ENCODE data around the gene CFAP46. TPM values are rescaled to one million over a fixed set of nuclear protein-coding genes. Genes with fewer than 3 reads are reported as not detected.

Gene CFAP46
- polyA plus RNA-seq, 1 of the 3 experiments (the other 2 are of a cell fraction): 3.9 TPM

DNA sequence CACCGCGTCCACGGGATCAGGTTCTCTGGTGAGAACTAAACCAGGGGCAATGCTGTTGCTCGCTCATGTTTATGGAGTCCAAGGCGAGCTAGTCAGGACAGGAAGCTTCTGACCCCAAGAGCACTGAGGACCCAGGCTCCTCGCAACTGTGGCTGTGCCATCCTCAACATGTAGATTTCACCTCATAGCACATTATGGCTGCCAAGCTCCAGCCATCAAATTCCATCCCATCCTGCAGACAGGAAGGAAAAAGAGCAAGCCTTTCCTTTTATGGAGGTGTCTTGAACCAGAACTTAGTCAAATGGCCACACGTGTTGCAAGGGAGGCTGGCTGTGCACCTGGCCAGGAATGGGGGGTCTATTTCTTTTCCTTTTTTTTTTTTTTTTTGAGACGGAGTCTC lies 140.3 kb downstream of the CFAP46 start (continued):
- TF ChIP-seq, protein P1, sequence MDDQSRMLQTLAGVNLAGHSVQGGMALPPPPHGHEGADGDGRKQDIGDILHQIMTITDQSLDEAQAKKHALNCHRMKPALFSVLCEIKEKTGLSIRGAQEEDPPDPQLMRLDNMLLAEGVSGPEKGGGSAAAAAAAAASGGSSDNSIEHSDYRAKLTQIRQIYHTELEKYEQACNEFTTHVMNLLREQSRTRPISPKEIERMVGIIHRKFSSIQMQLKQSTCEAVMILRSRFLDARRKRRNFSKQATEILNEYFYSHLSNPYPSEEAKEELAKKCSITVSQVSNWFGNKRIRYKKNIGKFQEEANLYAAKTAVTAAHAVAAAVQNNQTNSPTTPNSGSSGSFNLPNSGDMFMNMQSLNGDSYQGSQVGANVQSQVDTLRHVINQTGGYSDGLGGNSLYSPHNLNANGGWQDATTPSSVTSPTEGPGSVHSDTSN (IDR thresholded peaks at IDR 0.05): no peak
- TF ChIP-seq FOSL2 (IDR thresholded peaks at IDR 0.05; ENCODE audit: borderline replicate concordance, low read depth): no peak

DNA sequence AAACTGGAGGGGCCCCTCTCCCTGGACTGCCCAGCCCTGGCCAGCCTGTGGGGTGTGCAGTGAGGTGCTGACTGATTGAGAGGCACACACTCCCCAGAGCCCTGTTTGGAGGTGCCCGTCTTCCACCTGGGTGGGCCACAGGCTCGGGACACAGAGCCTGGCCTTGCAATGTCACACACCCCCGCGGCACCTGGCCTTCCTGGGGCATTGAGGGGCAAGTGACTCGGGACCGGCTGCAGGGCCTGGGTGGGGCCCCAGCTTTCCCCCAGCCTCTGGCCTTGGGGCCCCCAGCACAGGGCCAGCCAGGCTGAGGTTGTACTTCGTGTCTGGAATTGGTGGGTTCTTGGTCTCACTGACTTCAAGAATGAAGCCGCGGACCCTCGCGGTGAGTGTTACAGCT lies 142.5 kb downstream of the CFAP46 start:
- no peak overlapping the region for H2AFZ ChIP-seq (ENCODE audit: low read depth)
- TF ChIP-seq FOXM1 (IDR thresholded peaks at IDR 0.05; ENCODE audit: low read depth): no peak
- no peak for TF ChIP-seq JUND (IDR thresholded peaks at IDR 0.05)
- no peak for TF ChIP-seq CHD2 (IDR thresholded peaks at IDR 0.05; ENCODE audit: low read length, partially characterized antibody)
- TF ChIP-seq, protein P1 (IDR thresholded peaks at IDR 0.05): no peak
- no peak for TF ChIP-seq FOXJ3 (CRISPR knock-in tag; IDR thresholded peaks at IDR 0.05)
- no peak for TF ChIP-seq TEAD4 (IDR thresholded peaks at IDR 0.05; ENCODE audit: borderline replicate concordance, insufficient read depth)
- no peaks in the 10 kb centered on the region for H3K36me3 ChIP-seq (replicated peaks in 1 of 2; ENCODE audit: control insufficient read depth in 1 of 2, insufficient read depth in 2 of 2, low read length in 1 of 2)
- H3K4me1 ChIP-seq (ENCODE audit: control insufficient read depth in 1 of 2, insufficient read depth in 2 of 2, low read depth in 1 of 2, low read length in 1 of 2): peaks cover 0 to 9% of the 10 kb centered on the region in 2 experiments; a peak in 1 of 4 replicates
- H3K4me3 ChIP-seq (ENCODE audit: low read depth in 2 of 2, low read length in 1 of 2): no peak overlapping the region
- H3K9me3 ChIP-seq: no peaks in the 10 kb centered on the region
- H3F3A ChIP-seq (replicated peaks; ENCODE audit: insufficient read depth): no peaks in the 10 kb centered on the region
- H3K9me2 ChIP-seq: no peaks in the 10 kb centered on the region
- H3K9ac ChIP-seq: no peak overlapping the region
- H4K20me1 ChIP-seq (ENCODE audit: insufficient read depth): no peaks in the 10 kb centered on the region
- CTCF ChIA-PET: no interaction called here
- WGBS (ENCODE audit: low lambda C conversion rate): no CpG with 5 or more reads among the region's 11 CpGs
- no peak for DNase-seq
- H3K27ac ChIP-seq (ENCODE audit: low read depth in 2 of 2, low read length in 1 of 2): no peak overlapping the region
- no peak overlapping the region for H3K4me2 ChIP-seq
- POLR2A ChIA-PET: no interaction called here
- H3K27me3 ChIP-seq (ENCODE audit: insufficient read depth): no peaks in the 10 kb centered on the region; the same call in 1 of the 2 replicates
- no peaks in the 10 kb centered on the region for H3K79me2 ChIP-seq (ENCODE audit: insufficient read depth)

DNA sequence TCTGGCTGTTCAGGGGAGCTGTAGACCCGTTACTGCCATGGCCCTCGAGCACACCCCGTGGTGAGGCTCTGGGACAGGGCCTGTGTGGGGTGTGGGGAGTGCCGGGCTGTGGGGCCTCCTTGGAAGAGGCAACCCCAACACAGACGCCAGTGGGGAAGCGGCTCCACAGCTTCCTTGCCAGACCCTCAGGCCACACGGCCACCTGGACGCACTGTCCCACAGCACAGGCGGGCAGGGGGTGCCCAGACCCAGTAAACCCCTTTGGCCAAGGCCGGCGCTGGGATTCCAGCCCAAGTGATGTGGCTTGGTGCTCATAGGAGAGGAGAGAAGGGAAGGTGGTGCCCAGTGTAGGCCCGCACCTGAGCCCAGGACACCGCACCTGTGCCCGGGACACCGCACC lies 143.5 kb downstream of the CFAP46 start:
- no peak overlapping the region for H3K4me2 ChIP-seq
- no peak overlapping the region for H3K27ac ChIP-seq (ENCODE audit: low read depth in 2 of 2, low read length in 1 of 2)
- no peak overlapping the region for H3K9ac ChIP-seq
- ChIA-PET CTCF (no interaction called here), POLR2A (no interaction called here)
- no peak for DNase-seq
- WGBS (ENCODE audit: low lambda C conversion rate): 78% methylated on average over 12 of the region's 15 CpGs
- H3F3A ChIP-seq (replicated peaks; ENCODE audit: insufficient read depth): no peaks in the 10 kb centered on the region
- H3K9me2 ChIP-seq: no peaks in the 10 kb centered on the region
- peaks cover 0 to 18% of the 10 kb centered on the region in 2 experiments; a peak in 1 of 4 replicates for H3K4me1 ChIP-seq (ENCODE audit: control insufficient read depth in 1 of 2, insufficient read depth in 2 of 2, low read depth in 1 of 2, low read length in 1 of 2)
- H3K4me3 ChIP-seq (ENCODE audit: low read depth in 2 of 2, low read length in 1 of 2): no peak overlapping the region
- peaks cover under 1% of the 10 kb centered on the region; the same call in 1 of the 2 replicates for H3K27me3 ChIP-seq (ENCODE audit: insufficient read depth)
- no peaks in the 10 kb centered on the region for H4K20me1 ChIP-seq (ENCODE audit: insufficient read depth)
- no peaks in the 10 kb centered on the region for H3K9me3 ChIP-seq
- H2AFZ ChIP-seq (ENCODE audit: low read depth): no peak overlapping the region
- no peaks in the 10 kb centered on the region for H3K36me3 ChIP-seq (replicated peaks in 1 of 2; ENCODE audit: control insufficient read depth in 1 of 2, insufficient read depth in 2 of 2, low read length in 1 of 2)
- no peaks in the 10 kb centered on the region for H3K79me2 ChIP-seq (ENCODE audit: insufficient read depth)
- TF ChIP-seq TEAD4 (IDR thresholded peaks at IDR 0.05; ENCODE audit: borderline replicate concordance, insufficient read depth) (no peak), RFX5 (IDR thresholded peaks at IDR 0.05; ENCODE audit: low read length) (no peak)
- TF ChIP-seq, protein P2, sequence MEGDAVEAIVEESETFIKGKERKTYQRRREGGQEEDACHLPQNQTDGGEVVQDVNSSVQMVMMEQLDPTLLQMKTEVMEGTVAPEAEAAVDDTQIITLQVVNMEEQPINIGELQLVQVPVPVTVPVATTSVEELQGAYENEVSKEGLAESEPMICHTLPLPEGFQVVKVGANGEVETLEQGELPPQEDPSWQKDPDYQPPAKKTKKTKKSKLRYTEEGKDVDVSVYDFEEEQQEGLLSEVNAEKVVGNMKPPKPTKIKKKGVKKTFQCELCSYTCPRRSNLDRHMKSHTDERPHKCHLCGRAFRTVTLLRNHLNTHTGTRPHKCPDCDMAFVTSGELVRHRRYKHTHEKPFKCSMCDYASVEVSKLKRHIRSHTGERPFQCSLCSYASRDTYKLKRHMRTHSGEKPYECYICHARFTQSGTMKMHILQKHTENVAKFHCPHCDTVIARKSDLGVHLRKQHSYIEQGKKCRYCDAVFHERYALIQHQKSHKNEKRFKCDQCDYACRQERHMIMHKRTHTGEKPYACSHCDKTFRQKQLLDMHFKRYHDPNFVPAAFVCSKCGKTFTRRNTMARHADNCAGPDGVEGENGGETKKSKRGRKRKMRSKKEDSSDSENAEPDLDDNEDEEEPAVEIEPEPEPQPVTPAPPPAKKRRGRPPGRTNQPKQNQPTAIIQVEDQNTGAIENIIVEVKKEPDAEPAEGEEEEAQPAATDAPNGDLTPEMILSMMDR (IDR thresholded peaks at IDR 0.05): no peak
- TF ChIP-seq, protein P3, sequence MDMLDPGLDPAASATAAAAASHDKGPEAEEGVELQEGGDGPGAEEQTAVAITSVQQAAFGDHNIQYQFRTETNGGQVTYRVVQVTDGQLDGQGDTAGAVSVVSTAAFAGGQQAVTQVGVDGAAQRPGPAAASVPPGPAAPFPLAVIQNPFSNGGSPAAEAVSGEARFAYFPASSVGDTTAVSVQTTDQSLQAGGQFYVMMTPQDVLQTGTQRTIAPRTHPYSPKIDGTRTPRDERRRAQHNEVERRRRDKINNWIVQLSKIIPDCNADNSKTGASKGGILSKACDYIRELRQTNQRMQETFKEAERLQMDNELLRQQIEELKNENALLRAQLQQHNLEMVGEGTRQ (IDR thresholded peaks at IDR 0.05; ENCODE audit: borderline replicate concordance, low read depth, low read length): no peak
